NCI-H82 (cell line): ENCODE data around the gene RGS7.
"Not testable (repeated sequence)": the region's sequence is repeated elsewhere in the genome, so short reads cannot be mapped to it uniquely, and the experiment has no call there.

Source experiments
- DNase-seq: peaks from one replicate; lab custom pipeline; 2025; lab: John Stamatoyannopoulos, UW

Gene RGS7

GRCh38 chr1:241271427-241271826 lies 85.6 kb downstream of the RGS7 start:
- no peak for DNase-seq

GRCh38 chr1:241270016-241270415 lies 87.0 kb downstream of the RGS7 start:
- peak; percentile 99 for DNase-seq

DNA sequence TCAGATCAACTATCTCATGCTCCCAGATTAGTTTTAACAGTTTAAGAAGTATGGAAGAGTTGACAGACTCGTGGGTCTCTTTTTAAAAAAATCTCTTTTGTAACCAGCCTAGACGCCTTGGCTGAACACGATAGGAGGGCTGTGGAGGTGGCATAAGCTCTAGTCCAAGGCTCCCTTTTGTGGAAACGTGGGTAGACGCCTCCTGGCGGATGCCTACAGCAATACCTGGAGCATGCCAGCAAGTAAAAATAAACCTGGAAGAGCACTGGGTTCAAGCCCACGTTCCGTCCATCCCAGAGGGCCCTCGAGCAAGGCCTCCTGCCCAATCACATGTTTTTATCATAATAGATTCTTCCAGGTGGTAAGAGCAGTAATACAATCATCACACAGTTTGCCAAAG lies 87.9 kb downstream of the RGS7 start:
- no peak for DNase-seq

DNA sequence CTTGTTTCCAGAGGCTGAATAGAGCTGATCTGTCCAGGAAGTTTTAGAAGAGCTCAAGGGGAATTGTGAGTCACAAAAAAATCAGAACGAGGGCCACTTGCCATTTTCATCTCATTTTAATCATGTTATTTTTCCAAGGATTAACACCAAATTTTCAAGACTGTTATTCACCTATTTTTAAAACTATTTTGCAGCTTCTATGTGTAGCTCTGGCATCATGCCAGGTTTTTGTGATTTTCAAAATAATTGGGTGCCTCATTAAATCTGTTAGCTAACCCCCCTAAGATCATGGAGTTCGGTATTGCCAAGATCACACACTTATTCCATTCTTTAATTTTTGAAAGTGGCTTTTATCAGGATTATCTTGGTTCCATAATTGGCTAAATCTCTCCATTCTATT lies 90.9 kb downstream of the RGS7 start:
- peak; percentile 17 for DNase-seq

- no peak for DNase-seq
Measured at GRCh38 chr1:241265428-241265827, 91.6 kb downstream of the RGS7 start.

DNA sequence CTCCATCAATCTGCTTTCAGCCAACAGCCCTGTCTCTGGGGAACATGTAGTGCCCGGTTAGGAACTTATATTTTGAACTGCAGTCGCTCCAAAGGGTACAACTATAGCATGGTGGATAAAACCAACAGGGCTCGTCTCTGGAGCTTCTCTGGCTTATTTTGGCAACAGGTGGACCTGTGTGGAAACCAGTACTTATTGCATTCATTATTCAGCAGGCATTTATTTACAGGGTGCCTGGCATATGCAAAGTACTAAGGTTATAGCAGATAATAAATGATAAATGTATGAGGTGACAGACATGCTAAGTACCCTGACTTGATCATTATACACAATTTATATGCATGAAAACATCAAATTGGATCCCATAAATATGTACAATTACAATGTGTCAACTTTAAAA lies 93.7 kb downstream of the RGS7 start:
- DNase-seq = no peak

DNA sequence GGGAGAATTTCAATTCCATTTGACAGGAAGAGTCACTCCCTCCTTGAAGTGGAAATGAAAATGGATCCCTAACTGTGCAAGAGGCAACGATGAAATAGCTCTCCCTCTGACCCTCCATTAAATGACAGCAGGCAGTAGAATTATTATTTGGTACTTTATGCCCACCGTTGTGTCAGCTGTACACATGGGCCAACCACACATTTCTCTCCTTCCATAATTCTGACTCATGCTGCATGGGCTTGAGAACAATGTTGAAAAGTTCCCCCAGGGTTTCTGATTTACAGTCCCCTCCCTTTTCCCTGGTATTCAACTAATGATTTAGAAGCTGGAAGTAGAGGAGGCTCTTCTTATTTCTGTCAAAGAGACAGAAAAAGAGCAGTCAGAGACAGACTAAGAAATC lies 103.5 kb downstream of the RGS7 start:
- DNase-seq = no peak

- DNase-seq = no peak
Measured at GRCh38 chr1:241250465-241250864, 106.5 kb downstream of the RGS7 start.

DNA sequence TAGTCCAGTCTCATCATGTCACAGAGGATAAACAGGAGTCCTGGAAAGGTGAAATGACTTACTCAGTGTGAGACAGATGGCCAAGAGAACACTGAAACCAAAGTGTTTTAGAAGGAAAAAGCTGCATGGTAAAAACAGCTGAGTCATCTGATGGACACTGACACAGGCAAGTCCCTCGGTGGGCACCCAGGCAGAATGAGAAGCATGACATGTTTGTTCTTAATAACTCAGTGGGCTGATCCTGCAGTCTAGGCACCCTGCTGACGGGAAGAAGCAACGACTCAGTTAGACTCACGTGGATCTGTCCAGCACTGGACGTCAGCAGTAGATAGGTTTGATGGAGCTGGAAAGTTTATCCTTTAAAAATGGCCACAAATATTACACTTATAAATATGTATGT lies 116.9 kb downstream of the RGS7 start:
- no peak for DNase-seq

DNA sequence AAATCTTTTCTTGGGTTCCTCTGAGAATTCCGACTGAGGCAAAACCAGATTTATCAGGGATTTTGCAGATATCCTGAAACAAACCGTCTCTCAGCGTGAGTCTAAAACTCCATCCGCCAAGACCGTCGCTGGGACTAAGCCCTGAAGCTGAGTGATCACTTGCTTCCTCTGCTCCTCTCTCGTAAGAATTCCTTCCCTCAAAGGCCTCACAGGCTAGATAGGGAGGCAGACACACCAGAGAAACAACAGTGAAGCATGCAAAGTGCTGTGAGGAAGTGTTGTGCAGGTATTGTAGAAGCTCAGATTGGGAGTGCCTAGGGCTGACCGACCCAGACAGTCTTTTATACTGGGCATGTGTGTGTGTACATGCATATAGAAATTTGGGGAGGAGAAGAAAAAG lies 119.1 kb downstream of the RGS7 start:
- no peak for DNase-seq

DNA sequence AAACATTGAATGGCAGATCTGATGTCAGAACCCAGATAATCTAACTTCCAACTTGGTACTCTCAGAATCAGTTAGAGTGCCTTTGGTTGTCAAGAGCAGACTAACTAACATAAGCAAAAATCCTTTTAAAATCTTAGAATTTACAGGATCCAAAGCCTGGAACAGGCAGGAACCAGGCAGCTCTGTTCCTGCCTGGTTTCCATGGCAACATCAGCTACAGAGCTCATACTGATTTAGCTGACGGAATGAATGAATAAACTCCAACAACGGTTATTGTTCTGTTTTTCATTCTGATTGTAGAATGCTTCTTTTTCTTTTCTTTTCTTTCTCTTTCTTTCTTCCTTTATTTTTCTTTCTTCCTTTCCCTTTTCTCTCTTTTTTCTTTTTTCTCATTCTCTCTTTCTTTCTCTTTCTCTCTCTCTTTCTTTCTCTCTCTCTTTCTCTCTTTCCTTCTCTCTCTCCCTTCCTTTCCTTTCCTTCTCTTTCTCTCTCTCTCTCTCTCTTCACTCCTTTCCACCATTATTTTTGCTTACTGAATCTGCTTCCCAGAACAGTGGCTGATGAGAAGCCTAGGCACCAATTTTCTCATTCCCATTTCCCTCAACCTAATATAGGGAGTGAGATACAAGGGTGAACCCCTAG lies 121.6 kb downstream of the RGS7 start:
- no peak for DNase-seq

DNA sequence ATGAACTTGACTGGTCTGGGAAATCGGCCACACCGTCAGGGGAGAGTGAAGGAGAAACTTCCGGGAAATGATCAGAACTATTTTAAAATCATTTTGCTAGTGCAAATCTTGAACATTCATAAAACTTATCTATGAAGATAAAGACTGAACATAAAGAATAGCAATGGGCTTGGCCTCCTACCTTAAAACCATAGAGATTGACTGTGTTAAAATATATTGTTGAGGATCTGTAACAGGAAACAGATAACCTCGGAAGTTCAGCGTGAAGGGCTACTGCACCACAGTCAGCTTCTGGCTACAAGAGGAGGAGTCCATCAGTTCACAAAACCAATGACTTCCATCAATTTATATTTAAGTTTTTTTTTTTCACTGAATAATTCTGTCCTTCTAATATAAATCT lies 127.3 kb downstream of the RGS7 start:
- no peak for DNase-seq

GRCh38 chr1:241229216-241229615 lies 127.8 kb downstream of the RGS7 start:
- DNase-seq = peak; percentile 24

GRCh38 chr1:241228339-241228738 lies 128.7 kb downstream of the RGS7 start:
- DNase-seq = no peak

GRCh38 chr1:241225741-241226140 lies 131.3 kb downstream of the RGS7 start:
- DNase-seq = no peak

DNA sequence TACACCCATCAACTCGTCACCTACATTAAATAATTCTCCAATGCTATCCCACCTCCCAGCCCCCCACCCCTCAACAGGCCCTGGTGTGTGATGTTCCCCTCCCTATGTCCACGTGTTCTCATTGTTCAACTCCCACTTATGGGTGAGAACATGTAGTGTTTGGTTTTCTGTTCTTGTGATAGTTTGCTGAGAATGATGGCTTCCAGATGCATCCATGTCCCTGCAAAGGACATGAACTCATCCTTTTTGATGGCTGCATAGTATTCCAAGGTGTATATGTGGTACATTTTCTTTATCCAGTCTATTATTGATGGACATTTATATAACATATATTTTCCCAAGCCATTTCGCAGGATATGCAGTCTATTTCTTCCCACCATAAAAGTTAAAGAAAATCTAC lies 132.8 kb downstream of the RGS7 start:
- DNase-seq = not testable (repeated sequence)

- not testable (repeated sequence) for DNase-seq
Measured at GRCh38 chr1:241222813-241223212, 134.2 kb downstream of the RGS7 start.

DNA sequence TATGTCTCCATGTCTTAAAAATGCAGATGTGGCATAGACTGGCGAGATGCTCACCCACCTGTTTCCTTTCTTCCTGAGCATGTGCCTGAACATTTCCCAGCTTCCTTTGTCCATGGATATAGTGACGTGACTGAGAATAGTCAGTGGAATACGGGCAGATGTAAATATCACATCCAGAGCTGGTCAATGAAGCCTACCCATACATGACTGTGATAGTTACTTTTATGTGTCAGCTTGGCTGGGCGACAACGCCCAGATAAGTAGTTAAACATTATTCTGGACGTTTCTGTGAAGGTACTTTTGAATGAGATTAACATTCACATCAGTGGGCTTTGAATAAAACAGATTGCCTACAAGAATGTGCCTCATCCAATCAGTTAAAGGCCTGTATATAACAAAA lies 135.7 kb downstream of the RGS7 start:
- DNase-seq = no peak

DNA sequence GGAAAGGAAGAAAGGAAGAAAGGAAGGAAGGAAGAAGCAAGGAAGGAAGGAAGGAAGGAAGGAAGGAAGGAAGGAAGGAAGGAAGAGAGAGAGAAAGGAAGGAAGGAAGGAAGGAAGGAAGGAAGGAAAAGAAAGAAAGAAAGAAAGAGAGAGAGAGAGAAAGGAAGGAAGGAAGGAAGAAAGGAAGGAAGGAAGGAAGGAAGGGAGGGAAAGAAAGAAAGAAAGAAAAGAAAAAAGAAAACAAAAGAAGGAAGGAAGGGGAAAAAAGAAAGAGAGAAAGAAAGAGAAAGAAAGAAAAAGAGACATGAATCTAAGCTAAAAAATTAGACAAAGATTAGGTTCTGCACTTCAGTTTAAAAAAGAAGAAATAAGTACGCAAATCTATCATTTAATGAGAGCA lies 136.1 kb downstream of the RGS7 start:
- DNase-seq = not testable (repeated sequence)

DNA sequence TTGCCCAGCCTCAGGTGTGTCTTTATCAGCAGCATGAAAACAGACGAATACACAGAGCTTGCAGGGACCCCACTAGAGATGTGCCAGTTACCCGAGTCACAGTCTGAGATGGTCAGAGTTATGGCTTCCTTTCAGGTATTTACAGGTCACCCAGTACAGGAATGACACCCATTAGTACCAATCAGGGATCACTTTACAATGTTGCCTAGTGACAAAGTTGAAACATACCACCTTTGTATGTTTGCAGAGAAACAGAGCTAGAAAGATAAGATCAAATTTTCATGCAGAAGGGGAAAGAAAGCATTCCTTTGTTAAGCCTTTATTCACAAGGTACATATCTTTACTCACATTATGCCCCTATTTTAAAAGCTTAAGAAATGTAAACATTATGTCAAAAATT lies 137.6 kb downstream of the RGS7 start:
- DNase-seq = no peak

GRCh38 chr1:241217516-241217915 lies 139.5 kb downstream of the RGS7 start:
- no peak for DNase-seq

GRCh38 chr1:241215683-241216082 lies 141.3 kb downstream of the RGS7 start:
- no peak for DNase-seq

DNA sequence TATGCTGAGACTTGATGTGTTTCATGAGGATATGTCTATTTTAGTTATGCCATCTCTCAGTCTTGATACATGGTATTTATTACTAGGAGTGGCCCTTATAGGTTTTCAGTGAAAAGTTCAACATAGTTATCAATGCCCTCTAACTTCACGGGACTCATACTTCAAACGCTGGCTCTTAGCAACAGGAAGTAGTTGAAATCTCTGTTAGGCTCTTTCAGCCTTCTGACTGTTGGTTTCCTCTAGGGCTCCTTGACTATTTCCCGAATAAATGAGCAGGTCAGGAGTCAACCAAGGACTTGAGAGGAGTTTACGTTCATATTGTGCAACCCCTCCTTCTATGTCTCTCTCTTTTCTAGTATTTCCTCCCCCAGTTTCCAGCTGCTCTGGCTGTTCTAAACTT lies 141.8 kb downstream of the RGS7 start:
- DNase-seq = no peak

DNA sequence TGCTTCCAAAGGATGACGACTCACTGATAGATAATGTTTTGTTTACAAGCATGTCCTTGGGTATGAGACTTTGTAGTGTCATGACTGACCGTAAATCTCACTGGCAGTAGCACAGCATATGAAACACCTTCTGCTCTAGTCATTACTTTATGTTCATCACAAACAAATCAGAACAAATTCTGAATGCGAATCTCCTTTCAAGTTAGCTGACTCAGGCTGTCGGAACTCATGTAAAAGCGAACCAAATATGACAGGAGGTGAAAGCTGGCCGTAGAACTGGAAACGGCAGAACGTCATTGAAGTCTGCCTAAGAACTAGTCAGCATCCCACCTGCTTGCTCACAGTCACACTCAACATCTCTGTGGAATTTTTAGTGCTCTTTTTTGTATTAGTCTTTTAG lies 143.9 kb downstream of the RGS7 start:
- DNase-seq = no peak

GRCh38 chr1:241212628-241213027 lies 144.4 kb downstream of the RGS7 start:
- no peak for DNase-seq
